H9 (cell line): Measurements from ENCODE around the gene RHBDD3. TPM values are rescaled to one million over a fixed set of nuclear protein-coding genes. Genes with fewer than 3 reads are reported as not detected.
A peak's percentile ranks its signal among the peaks of the same experiment; 100 is the strongest.

Experiments used
- DNase-seq: peaks from one replicate; pipeline ENCODE4 v3.0.0-alpha.2; 2017
- H2AFZ ChIP-seq: one replicate; pipeline ENCODE4 v1.6.1; 2013; ENCODE audit warnings: mild to moderate bottlenecking, low read length, control low read depth, moderate library complexity
- H2AK5ac ChIP-seq: 2 replicates; pipeline ENCODE4 v1.6.1; 2013; ENCODE audit warnings: low read length, control low read depth, mixed read lengths; ENCODE audit not compliant: insufficient read length
- H2BK120ac ChIP-seq: one replicate; pipeline ENCODE4 v1.6.1; 2013; ENCODE audit warnings: low read depth, mild to moderate bottlenecking, low read length, control low read depth, inconsistent platforms; ENCODE audit not compliant: poor library complexity, severe bottlenecking
- H2BK12ac ChIP-seq: 2 replicates; pipeline ENCODE4 v1.6.1; 2013; ENCODE audit warnings: low read length, control low read depth, mixed read lengths, low read depth; ENCODE audit not compliant: insufficient read length
- H2BK15ac ChIP-seq: 2 replicates; pipeline ENCODE4 v1.6.1; 2013; ENCODE audit warnings: low read depth, low read length, control low read depth
- H2BK20ac ChIP-seq: one replicate; pipeline ENCODE4 v1.6.1; 2013; ENCODE audit warnings: low read depth, mild to moderate bottlenecking, low read length, control low read depth, inconsistent platforms; ENCODE audit not compliant: poor library complexity, severe bottlenecking
- H2BK5ac ChIP-seq: 2 replicates; pipeline ENCODE4 v1.6.1; 2013; ENCODE audit warnings: low read length, control low read depth, mixed read lengths; ENCODE audit not compliant: insufficient read length
- H3K14ac ChIP-seq: 2 replicates; pipeline ENCODE4 v1.6.1; 2013; ENCODE audit warnings: low read length, control low read depth; ENCODE audit not compliant: insufficient read depth
- H3K18ac ChIP-seq: 2 replicates; pipeline ENCODE4 v1.6.1; 2013; ENCODE audit warnings: low read depth, mild to moderate bottlenecking, mixed read lengths, low read length, control low read depth; ENCODE audit not compliant: insufficient read length
- H3K23ac ChIP-seq: 2 replicates; pipeline ENCODE4 v1.6.1; 2013; ENCODE audit warnings: low read length, control low read depth, mixed read lengths, low read depth; ENCODE audit not compliant: insufficient read length
- H3K23me2 ChIP-seq: 2 replicates; pipeline ENCODE4 v1.6.1; 2013; ENCODE audit warnings: low read depth, mild to moderate bottlenecking, mixed read lengths, low read length, control low read depth; ENCODE audit not compliant: insufficient read length, poor library complexity, severe bottlenecking
- H3K27ac ChIP-seq: 2 replicates; pipeline ENCODE4 v1.5.1; 2013; ENCODE audit warnings: low read length, control low read depth, mixed read lengths, low read depth; ENCODE audit not compliant: insufficient read length
- H3K27me3 ChIP-seq: 2 replicates; pipeline ENCODE4 v1.6.1; 2013; ENCODE audit warnings: low read length, control low read depth, inconsistent platforms; ENCODE audit not compliant: insufficient read depth
- H3K4ac ChIP-seq: 2 replicates; pipeline ENCODE4 v1.6.1; 2013; ENCODE audit warnings: low read depth, mild to moderate bottlenecking, control low read depth, inconsistent platforms, low read length, moderate library complexity
- H3K4me1 ChIP-seq: 2 replicates; pipeline ENCODE4 v1.6.1; 2013; ENCODE audit warnings: low read length, control low read depth, inconsistent platforms; ENCODE audit not compliant: insufficient read depth
- H3K4me2 ChIP-seq: 2 replicates; pipeline ENCODE4 v1.6.1; 2013; ENCODE audit warnings: low read length, control low read depth, mixed read lengths; ENCODE audit not compliant: insufficient read length, insufficient read depth
- H3K56ac ChIP-seq: 2 replicates; pipeline ENCODE4 v1.6.1; 2013; ENCODE audit warnings: low read depth, mild to moderate bottlenecking, mixed read lengths, low read length, control low read depth; ENCODE audit not compliant: insufficient read length
- H3K79me1 ChIP-seq: 2 replicates; pipeline ENCODE4 v1.6.1; 2013; ENCODE audit warnings: low read depth, mild to moderate bottlenecking, moderate library complexity, low read length, control low read depth, inconsistent platforms; ENCODE audit not compliant: insufficient read depth, poor library complexity, severe bottlenecking
- H3K79me2 ChIP-seq: 2 replicates; pipeline ENCODE4 v1.6.1; 2013; ENCODE audit warnings: low read length, control low read depth, inconsistent platforms; ENCODE audit not compliant: insufficient read depth
- H3K9ac ChIP-seq: 2 replicates; pipeline ENCODE4 v1.6.1; 2013; ENCODE audit warnings: low read length, control low read depth, mixed read lengths; ENCODE audit not compliant: insufficient read length; ENCODE audit errors: extremely low read depth
- H3K9me3 ChIP-seq: one replicate; pipeline ENCODE4 v1.6.1; 2013; ENCODE audit warnings: low read depth, low read length, inconsistent platforms; ENCODE audit not compliant: control insufficient read depth
- H3T11ph ChIP-seq: one replicate; pipeline ENCODE4 v1.6.1; 2013; ENCODE audit warnings: mild to moderate bottlenecking, low read length, control low read depth, inconsistent platforms
- H4K20me1 ChIP-seq: one replicate; pipeline ENCODE4 v1.6.1; 2013; ENCODE audit not compliant: control insufficient read depth, insufficient read length, insufficient read depth
- H4K5ac ChIP-seq: 2 replicates; pipeline ENCODE4 v1.6.1; 2013; ENCODE audit warnings: low read depth, mild to moderate bottlenecking, mixed read lengths, low read length, control low read depth; ENCODE audit not compliant: insufficient read length
- H4K8ac ChIP-seq: replicated peaks from 2 replicates; pipeline ENCODE4 v1.6.1; 2013; ENCODE audit warnings: low read length, control low read depth, mixed read lengths, low read depth; ENCODE audit not compliant: insufficient read length
- H4K91ac ChIP-seq: 2 replicates; pipeline ENCODE4 v1.6.1; 2013; ENCODE audit warnings: low read depth, mild to moderate bottlenecking, moderate library complexity, mixed read lengths, low read length, control low read depth; ENCODE audit not compliant: insufficient read length
- H3K27ac Mint-ChIP-seq, 3 experiments: 2 replicates in 2 of 3; 3 replicates in 1 of 3; pipeline ENCODE4 v1.8.0; 2020 to 2021; ENCODE audit warnings: mixed read lengths in 3 of 3, mild to moderate bottlenecking in 1 of 3, moderate library complexity in 1 of 3
- H3K27me3 Mint-ChIP-seq: 2 replicates; pipeline ENCODE4 v1.8.0; 2021; ENCODE audit warnings: low read depth, mild to moderate bottlenecking, moderate library complexity, mixed read lengths
- H3K36me3 Mint-ChIP-seq, 3 experiments: 2 replicates in 2 of 3; 3 replicates in 1 of 3; pipeline ENCODE4 v1.8.0; 2020 to 2021; ENCODE audit warnings: low read depth in 3 of 3, mixed read lengths in 3 of 3; ENCODE audit not compliant: insufficient read depth in 1 of 3
- H3K4me1 Mint-ChIP-seq, 2 experiments: 2 replicates each; pipeline ENCODE4 v1.8.0; 2020; ENCODE audit warnings: mixed read lengths in 2 of 2
- H3K4me3 Mint-ChIP-seq, 2 experiments: 2 replicates in 1 of 2; 3 replicates in 1 of 2; pipeline ENCODE4 v1.8.0; 2020 to 2021; ENCODE audit warnings: mild to moderate bottlenecking in 2 of 2, mixed read lengths in 2 of 2, moderate library complexity in 1 of 2
- H3K9me3 Mint-ChIP-seq, 2 experiments: 2 replicates in 1 of 2; 3 replicates in 1 of 2; pipeline ENCODE4 v1.8.0; 2020; ENCODE audit warnings: mild to moderate bottlenecking in 2 of 2, mixed read lengths in 2 of 2, moderate library complexity in 1 of 2
- CTCF ChIP-seq: fragments of 200-600 bp; sonication (generic); conservative IDR thresholded peaks from 3 replicates; pipeline ENCODE4 v1.8.0; 2021; ENCODE audit warnings: antibody characterized with exemption, mild to moderate bottlenecking
- WGBS: extraction: QIAGEN DNeasy Blood & Tissue Kit; methylation state at CpG from one replicate; pipeline ENCODE4 v1.1.7; 2013; ENCODE audit warnings: missing lambda C conversion rate, low lambda C conversion rate, mixed read lengths; ENCODE audit not compliant: insufficient read length; ENCODE audit errors: extremely low coverage; 5-methylcytosine and 5-hydroxymethylcytosine counted together
- total RNA-seq: library from RNA; stranded (reverse); gene quantifications from 2 replicates; pipeline ENCODE4 v1.2.1, GENCODE V29; 2021

RHBDD3 gene
- total RNA-seq, 1 experiment from 2014 or later: 99.7 TPM

GRCh38 chr22:29253561-29254285 lies 14.1 kb downstream of the RHBDD3 start:
- DNase-seq: no peak
- Histone ChIP-seq H3K23me2 (no peaks in the 10 kb centered on the region), H2BK20ac (no peak overlapping the region), H3K9me3 (no peaks in the 10 kb centered on the region), H2AK5ac (no peak overlapping the region), H3K9ac (no peak overlapping the region), H2BK15ac (no peak overlapping the region), H3K27me3 (no peaks in the 10 kb centered on the region), H3K79me2 (no peaks in the 10 kb centered on the region), H3K27ac (no peak overlapping the region), H3K18ac (no peak overlapping the region), H4K20me1 (no peaks in the 10 kb centered on the region), H2BK5ac (no peak overlapping the region), H4K91ac (no peak overlapping the region), H3T11ph (no peak overlapping the region), H3K14ac (peak overlapping the region; percentile 63), H2BK12ac (no peak overlapping the region), H3K4ac (no peak overlapping the region), H2BK120ac (no peak overlapping the region), H3K4me2 (no peak overlapping the region), H2AFZ (no peak overlapping the region), H3K56ac (no peak overlapping the region), H4K5ac (no peak overlapping the region), H3K4me1 (no peaks in the 10 kb centered on the region), H4K8ac (no peak overlapping the region), H3K79me1 (no peaks in the 10 kb centered on the region), H3K23ac (no peak overlapping the region)
- Mint-ChIP-seq H3K9me3 (no peaks in the 10 kb centered on the region), H3K27me3 (peaks cover 7% of the 10 kb centered on the region), H3K36me3 (no peaks in the 10 kb centered on the region; a peak in 1 of 7 replicates), H3K4me3 (no peak overlapping the region), H3K4me1 (peaks cover 0 to 7% of the 10 kb centered on the region in 2 experiments; a peak in 2 of 4 replicates), H3K27ac (no peak overlapping the region)
- peak; percentile 29; the same call in 2 of the 3 replicates for TF ChIP-seq CTCF
- no CpG with 5 or more reads among the region's 14 CpGs for WGBS
